ENCODE data around the gene LMO1.

DNA sequence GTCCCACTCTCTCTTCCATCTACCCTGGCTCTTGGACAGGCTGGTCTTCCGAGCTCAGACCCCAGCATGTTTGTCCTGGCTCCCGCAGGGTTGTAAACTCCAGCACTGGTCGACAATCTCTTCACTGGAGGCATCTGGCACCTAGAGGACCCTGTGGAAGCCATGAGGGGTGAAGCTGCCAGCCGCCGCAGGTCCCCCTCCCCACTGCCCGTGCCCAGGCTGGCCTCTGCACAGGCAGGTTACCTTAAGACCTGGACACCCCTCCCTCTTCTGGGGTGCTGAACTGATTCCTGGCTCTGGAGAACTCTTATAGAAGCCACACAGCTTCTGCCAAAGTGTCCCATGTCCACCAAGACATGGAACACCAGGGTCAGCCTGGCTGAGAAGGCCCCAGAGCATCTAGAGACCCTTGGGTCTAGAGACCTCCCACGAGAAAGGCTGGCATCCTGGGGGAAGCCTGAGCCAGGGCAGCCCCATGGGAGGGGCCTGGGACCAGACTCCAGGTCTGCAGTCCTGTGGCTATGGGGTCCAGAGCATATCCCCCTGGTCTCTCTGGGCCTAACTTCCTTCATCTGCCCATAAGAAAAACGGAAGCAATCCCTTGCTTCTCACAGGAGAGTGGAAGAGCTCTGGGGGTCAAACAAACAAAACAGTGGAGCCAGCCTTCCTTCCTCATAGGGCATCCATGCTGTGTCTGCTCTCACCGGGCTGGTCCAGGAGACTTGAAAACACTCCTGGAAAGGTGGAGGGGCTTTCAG is 30.6 kb downstream of the LMO1 start:
- TF ChIP-seq EZH2 (IDR thresholded peaks at IDR 0.05; ENCODE audit: low read depth, low read length, severe bottlenecking) (no peak), CREB1 (IDR thresholded peaks at IDR 0.05) (no peak), BRCA1 (IDR thresholded peaks at IDR 0.05; ENCODE audit: low read depth, low read length) (no peak), CBX5 (IDR thresholded peaks at IDR 0.05; ENCODE audit: low read depth, low read length) (no peak), POLR2A (IDR thresholded peaks at IDR 0.05; ENCODE audit: control extremely low read depth in 1 of 2, low read depth in 2 of 2, low read length in 2 of 2) (no peak), FOSL1 (IDR thresholded peaks at IDR 0.05; ENCODE audit: insufficient read depth, low read depth, low read length) (no peak), RNF2 (IDR thresholded peaks at IDR 0.05; ENCODE audit: borderline replicate concordance, low read depth, low read length, missing control alignments, poor library complexity, severe bottlenecking) (no peak), RFX5 (IDR thresholded peaks at IDR 0.05; ENCODE audit: borderline replicate concordance, low read depth, low read length) (no peak), CEBPB (IDR thresholded peaks at IDR 0.05; ENCODE audit: low read depth, low read length) (no peak), GTF2F1 (IDR thresholded peaks at IDR 0.05; ENCODE audit: borderline replicate concordance, low read depth, low read length) (no peak)
- TF ChIP-seq, protein P1, sequence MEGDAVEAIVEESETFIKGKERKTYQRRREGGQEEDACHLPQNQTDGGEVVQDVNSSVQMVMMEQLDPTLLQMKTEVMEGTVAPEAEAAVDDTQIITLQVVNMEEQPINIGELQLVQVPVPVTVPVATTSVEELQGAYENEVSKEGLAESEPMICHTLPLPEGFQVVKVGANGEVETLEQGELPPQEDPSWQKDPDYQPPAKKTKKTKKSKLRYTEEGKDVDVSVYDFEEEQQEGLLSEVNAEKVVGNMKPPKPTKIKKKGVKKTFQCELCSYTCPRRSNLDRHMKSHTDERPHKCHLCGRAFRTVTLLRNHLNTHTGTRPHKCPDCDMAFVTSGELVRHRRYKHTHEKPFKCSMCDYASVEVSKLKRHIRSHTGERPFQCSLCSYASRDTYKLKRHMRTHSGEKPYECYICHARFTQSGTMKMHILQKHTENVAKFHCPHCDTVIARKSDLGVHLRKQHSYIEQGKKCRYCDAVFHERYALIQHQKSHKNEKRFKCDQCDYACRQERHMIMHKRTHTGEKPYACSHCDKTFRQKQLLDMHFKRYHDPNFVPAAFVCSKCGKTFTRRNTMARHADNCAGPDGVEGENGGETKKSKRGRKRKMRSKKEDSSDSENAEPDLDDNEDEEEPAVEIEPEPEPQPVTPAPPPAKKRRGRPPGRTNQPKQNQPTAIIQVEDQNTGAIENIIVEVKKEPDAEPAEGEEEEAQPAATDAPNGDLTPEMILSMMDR (IDR thresholded peaks at IDR 0.05; ENCODE audit: control extremely low read depth in 1 of 3, insufficient read depth in 1 of 3, low read depth in 1 of 3, low read length in 3 of 3), result no peak
